Measurements from ENCODE around the gene RBMS3.

DNA sequence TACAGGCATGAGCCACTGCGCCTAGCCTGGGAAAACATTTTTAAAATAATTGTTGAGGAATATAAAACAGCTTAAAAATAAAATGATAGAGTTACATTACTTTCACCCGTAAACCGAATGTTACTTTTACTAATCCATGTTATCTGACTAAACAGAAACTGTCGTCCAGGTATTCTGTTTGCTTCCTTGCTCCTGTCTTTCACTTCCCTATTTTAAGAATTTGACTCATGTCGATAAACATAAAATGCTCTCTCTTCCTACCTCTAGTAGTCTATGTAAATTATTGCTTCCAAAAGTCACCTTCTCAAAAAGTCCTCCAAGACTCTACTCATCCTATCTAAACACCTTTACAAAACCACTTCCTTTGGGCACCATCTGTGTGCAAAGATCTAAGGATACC, 216.4 kb downstream of the RBMS3 start:
- TF ChIP-seq EZH2 (IDR thresholded peaks at IDR 0.05; ENCODE audit: low read depth, unreplicated experiment) = no peak
- TF ChIP-seq, protein P1, sequence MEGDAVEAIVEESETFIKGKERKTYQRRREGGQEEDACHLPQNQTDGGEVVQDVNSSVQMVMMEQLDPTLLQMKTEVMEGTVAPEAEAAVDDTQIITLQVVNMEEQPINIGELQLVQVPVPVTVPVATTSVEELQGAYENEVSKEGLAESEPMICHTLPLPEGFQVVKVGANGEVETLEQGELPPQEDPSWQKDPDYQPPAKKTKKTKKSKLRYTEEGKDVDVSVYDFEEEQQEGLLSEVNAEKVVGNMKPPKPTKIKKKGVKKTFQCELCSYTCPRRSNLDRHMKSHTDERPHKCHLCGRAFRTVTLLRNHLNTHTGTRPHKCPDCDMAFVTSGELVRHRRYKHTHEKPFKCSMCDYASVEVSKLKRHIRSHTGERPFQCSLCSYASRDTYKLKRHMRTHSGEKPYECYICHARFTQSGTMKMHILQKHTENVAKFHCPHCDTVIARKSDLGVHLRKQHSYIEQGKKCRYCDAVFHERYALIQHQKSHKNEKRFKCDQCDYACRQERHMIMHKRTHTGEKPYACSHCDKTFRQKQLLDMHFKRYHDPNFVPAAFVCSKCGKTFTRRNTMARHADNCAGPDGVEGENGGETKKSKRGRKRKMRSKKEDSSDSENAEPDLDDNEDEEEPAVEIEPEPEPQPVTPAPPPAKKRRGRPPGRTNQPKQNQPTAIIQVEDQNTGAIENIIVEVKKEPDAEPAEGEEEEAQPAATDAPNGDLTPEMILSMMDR (conservative IDR thresholded peaks at IDR 0.05; ENCODE audit: low read depth in 2 of 2) = no peak
- no peak for TF ChIP-seq POLR2AphosphoS5 (IDR thresholded peaks at IDR 0.05; ENCODE audit: low read depth)
- TF ChIP-seq CREB1 (CRISPR knock-in tag; IDR thresholded peaks at IDR 0.05; ENCODE audit: low read depth) = no peak
- TF ChIP-seq EZH2phosphoT487 (IDR thresholded peaks at IDR 0.05; ENCODE audit: unreplicated experiment) = no peak
- TF ChIP-seq, protein P2, sequence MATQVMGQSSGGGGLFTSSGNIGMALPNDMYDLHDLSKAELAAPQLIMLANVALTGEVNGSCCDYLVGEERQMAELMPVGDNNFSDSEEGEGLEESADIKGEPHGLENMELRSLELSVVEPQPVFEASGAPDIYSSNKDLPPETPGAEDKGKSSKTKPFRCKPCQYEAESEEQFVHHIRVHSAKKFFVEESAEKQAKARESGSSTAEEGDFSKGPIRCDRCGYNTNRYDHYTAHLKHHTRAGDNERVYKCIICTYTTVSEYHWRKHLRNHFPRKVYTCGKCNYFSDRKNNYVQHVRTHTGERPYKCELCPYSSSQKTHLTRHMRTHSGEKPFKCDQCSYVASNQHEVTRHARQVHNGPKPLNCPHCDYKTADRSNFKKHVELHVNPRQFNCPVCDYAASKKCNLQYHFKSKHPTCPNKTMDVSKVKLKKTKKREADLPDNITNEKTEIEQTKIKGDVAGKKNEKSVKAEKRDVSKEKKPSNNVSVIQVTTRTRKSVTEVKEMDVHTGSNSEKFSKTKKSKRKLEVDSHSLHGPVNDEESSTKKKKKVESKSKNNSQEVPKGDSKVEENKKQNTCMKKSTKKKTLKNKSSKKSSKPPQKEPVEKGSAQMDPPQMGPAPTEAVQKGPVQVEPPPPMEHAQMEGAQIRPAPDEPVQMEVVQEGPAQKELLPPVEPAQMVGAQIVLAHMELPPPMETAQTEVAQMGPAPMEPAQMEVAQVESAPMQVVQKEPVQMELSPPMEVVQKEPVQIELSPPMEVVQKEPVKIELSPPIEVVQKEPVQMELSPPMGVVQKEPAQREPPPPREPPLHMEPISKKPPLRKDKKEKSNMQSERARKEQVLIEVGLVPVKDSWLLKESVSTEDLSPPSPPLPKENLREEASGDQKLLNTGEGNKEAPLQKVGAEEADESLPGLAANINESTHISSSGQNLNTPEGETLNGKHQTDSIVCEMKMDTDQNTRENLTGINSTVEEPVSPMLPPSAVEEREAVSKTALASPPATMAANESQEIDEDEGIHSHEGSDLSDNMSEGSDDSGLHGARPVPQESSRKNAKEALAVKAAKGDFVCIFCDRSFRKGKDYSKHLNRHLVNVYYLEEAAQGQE (IDR thresholded peaks at IDR 0.05; ENCODE audit: unreplicated experiment) = no peak
- no peak for TF ChIP-seq NANOG (IDR thresholded peaks at IDR 0.05; ENCODE audit: borderline replicate concordance)
- no peak for TF ChIP-seq ZNF331 (CRISPR knock-in tag; IDR thresholded peaks at IDR 0.05; ENCODE audit: low read depth)
- TF ChIP-seq, protein P3, sequence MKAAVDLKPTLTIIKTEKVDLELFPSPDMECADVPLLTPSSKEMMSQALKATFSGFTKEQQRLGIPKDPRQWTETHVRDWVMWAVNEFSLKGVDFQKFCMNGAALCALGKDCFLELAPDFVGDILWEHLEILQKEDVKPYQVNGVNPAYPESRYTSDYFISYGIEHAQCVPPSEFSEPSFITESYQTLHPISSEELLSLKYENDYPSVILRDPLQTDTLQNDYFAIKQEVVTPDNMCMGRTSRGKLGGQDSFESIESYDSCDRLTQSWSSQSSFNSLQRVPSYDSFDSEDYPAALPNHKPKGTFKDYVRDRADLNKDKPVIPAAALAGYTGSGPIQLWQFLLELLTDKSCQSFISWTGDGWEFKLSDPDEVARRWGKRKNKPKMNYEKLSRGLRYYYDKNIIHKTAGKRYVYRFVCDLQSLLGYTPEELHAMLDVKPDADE (IDR thresholded peaks at IDR 0.05) = no peak
